ENCODE results near the gene TNNT3. TPM values are rescaled to one million over a fixed set of nuclear protein-coding genes. Genes with fewer than 3 reads are reported as not detected.

The TNNT3 gene
- total RNA-seq (2014; rRNA removed; shearing (Covaris generic)) (not detected in 2 replicates), polyA plus RNA-seq (2016; fragmentation: Nextera tagmentation; extraction: Ambion mirVana) (not detected in 2 replicates)

DNA sequence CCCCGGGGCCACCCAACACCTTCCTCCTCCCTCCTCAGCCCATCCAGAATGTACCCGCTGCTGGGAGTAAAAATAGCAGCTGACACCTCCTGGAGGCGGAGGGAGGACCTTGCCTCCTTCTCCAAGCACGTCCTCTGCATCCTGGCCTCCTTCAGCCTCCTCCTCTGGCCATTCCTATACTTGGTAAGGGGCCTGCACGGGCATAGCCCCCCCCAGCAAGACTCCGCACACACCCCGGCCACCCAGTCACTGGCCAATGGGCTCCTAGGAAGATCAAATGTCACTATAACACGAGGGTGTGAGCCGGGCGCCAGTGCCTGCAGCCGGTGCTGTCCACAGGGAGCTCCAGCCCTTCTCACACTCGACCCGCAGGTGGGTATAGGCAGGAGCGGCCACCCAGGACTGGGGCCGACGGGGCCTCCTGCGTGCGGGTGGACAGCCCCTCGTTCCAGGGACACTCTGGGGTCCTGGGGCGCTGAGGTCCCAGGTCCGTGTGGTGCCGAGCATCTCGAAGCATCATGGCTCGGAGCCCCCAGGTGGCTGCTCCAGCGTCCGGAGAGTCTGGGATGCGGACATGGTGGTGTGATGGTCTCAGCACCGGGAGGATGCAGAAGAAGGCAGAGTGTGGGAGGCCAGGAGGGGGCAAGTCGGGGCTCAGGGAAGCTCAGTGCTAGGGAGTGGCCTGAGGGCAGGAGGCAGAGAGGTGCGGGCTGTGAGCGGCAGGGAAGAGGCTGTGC is at the start of gene TNNT3:
Gene TNNT3, plus strand, starts transcription at position 313 of the 737 bp plus-strand sequence. CDS start 3,172 bp downstream, outside the sequence.
- H3K9me2 ChIP-seq (ENCODE audit: insufficient read depth), result no peaks in the 10 kb centered on the region
- H3K9me3 ChIP-seq (ENCODE audit: low read depth), result no peaks in the 10 kb centered on the region
- no peaks in the 10 kb centered on the region for H4K20me1 ChIP-seq (ENCODE audit: insufficient read depth)
- H3K79me2 ChIP-seq (ENCODE audit: insufficient read depth), result no peaks in the 10 kb centered on the region
- no peak within 1 kb of the TSS for H2AFZ ChIP-seq
- 0 out of 2 replicates have a peak, but pooled peaks cover 3% of the 10 kb centered on the region for H3K27me3 ChIP-seq (replicated peaks; ENCODE audit: insufficient read depth)
- TF ChIP-seq EZH2 (IDR thresholded peaks at IDR 0.05; ENCODE audit: insufficient read depth, poor library complexity, severe bottlenecking) (no peak), EZH2phosphoT487 (IDR thresholded peaks at IDR 0.05; ENCODE audit: insufficient read depth, low read depth) (no peak)
- peak; percentile 16 for DNase-seq
- no peaks in the 10 kb centered on the region for H3K36me3 ChIP-seq (ENCODE audit: low read depth)
- in situ Hi-C loops (cut with MboI), result no loop called here
- WGBS, 2 experiments (ENCODE audit: low coverage in 1 of 2, low lambda C conversion rate in 2 of 2, missing lambda C conversion rate in 2 of 2), result 61% methylated on average over 28 to 31 of the region's 31 CpGs
- no peak within 1 kb of the TSS for H3K9ac ChIP-seq
- H3K27ac ChIP-seq, result no peak within 1 kb of the TSS
- no peak within 1 kb of the TSS for H3K4me3 ChIP-seq
- H3K4me2 ChIP-seq (ENCODE audit: unreplicated experiment), result no peak within 1 kb of the TSS
- H3K4me1 ChIP-seq (ENCODE audit: insufficient read depth), result no peaks in the 10 kb centered on the region
- H3F3A ChIP-seq (ENCODE audit: insufficient read depth), result no peaks in the 10 kb centered on the region

DNA sequence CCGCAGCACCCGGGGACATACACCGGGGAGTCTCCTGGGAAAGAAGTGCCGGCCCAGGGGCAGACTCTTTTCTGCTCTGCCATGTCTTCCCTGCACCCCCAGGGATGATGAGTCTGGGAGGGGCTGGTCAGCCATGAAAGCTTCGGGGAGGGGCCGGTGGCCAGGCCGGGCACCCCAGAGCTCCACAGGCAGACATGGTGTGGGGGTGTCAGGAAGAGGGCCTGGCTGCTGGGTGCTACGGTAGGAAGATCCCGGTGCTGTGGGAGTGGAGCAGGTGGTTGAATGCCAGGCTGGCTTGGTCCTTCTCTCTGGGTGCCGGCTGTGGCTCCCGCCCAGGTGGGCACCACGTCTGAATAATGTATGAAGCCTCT is 49.2 kb upstream of the TNNT3 start:
- H3K9ac ChIP-seq, result no peak overlapping the region
- H3K9me2 ChIP-seq (ENCODE audit: insufficient read depth), result no peaks in the 10 kb centered on the region
- H3F3A ChIP-seq (ENCODE audit: insufficient read depth), result no peaks in the 10 kb centered on the region
- H3K4me2 ChIP-seq (ENCODE audit: unreplicated experiment), result no peak overlapping the region
- H3K36me3 ChIP-seq (ENCODE audit: low read depth), result no peaks in the 10 kb centered on the region
- H3K9me3 ChIP-seq (ENCODE audit: low read depth), result no peaks in the 10 kb centered on the region
- H3K27me3 ChIP-seq (replicated peaks; ENCODE audit: insufficient read depth), result peaks cover 34% of the 10 kb centered on the region
- H3K27ac ChIP-seq, result no peak overlapping the region
- TF ChIP-seq EZH2phosphoT487 (IDR thresholded peaks at IDR 0.05; ENCODE audit: insufficient read depth, low read depth) (no peak), EZH2 (IDR thresholded peaks at IDR 0.05; ENCODE audit: insufficient read depth, poor library complexity, severe bottlenecking) (no peak)
- H2AFZ ChIP-seq, result no peak overlapping the region
- H3K79me2 ChIP-seq (ENCODE audit: insufficient read depth), result no peaks in the 10 kb centered on the region
- WGBS, 2 experiments (ENCODE audit: low coverage in 1 of 2, low lambda C conversion rate in 2 of 2, missing lambda C conversion rate in 2 of 2), result 2% methylated on average over 12 of the region's 12 CpGs
- in situ Hi-C loops (cut with MboI), result loop anchor here (25.0 kb wide), 1 partner anchor 292 kb away; the partner anchor contains the start of genes INS and TH
- H4K20me1 ChIP-seq (ENCODE audit: insufficient read depth), result no peaks in the 10 kb centered on the region
- DNase-seq, result no peak
- H3K4me3 ChIP-seq, result no peak overlapping the region
- H3K4me1 ChIP-seq (ENCODE audit: insufficient read depth), result no peaks in the 10 kb centered on the region

DNA sequence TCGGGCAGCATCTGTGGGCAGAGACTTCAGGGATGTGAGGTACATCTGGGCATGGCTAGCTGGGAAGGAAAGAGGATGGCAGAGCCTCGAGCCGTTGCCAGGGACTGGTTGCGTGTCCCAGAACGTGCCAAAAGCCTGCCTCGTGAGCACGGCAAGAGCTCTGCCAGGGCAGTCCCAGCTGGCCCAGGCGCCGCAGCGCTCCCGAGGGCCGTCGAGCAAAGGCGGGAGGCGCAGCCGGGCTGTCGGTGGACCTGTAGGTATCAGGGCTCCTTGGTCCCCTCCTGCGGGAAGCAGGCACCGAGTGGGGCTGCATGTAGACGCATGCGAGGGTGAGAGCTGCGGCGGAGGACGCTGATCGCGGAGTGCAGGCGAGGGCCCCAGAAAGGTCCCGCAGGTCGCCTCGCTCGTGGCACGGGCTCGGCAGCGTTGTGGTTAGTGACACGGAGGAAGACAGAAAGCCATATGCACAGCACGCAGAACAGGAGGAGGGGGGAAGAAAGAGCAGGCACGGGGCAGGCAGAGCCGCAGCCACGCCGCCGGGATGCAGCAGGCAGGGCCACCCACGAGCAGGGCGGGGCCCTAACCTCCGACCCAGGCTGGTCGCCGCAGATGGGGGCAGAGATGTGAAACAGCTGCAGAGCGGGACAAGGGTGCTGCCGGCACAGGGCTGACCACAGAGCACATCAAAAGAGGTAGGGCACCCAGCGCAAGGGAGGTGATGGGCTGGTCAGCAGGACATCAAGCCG is 48.6 kb upstream of the TNNT3 start:
- DNase-seq, result peak; percentile 66
- Histone ChIP-seq H3K4me3 (no peak overlapping the region), H3K9me3 (ENCODE audit: low read depth) (no peaks in the 10 kb centered on the region), H3F3A (ENCODE audit: insufficient read depth) (no peaks in the 10 kb centered on the region), H4K20me1 (ENCODE audit: insufficient read depth) (no peaks in the 10 kb centered on the region), H2AFZ (no peak overlapping the region), H3K4me1 (ENCODE audit: insufficient read depth) (no peaks in the 10 kb centered on the region), H3K36me3 (ENCODE audit: low read depth) (no peaks in the 10 kb centered on the region), H3K27me3 (replicated peaks; ENCODE audit: insufficient read depth) (peaks cover 34% of the 10 kb centered on the region), H3K4me2 (ENCODE audit: unreplicated experiment) (peak overlapping the region; percentile 35), H3K79me2 (ENCODE audit: insufficient read depth) (no peaks in the 10 kb centered on the region), H3K27ac (no peak overlapping the region), H3K9me2 (ENCODE audit: insufficient read depth) (no peaks in the 10 kb centered on the region), H3K9ac (no peak overlapping the region)
- WGBS, 2 experiments (ENCODE audit: low coverage in 1 of 2, low lambda C conversion rate in 2 of 2, missing lambda C conversion rate in 2 of 2), result 6 to 7% methylated on average over 48 to 50 of the region's 50 CpGs
- in situ Hi-C loops (cut with MboI), result loop anchor here (25.0 kb wide), 1 partner anchor 291 kb away; the partner anchor contains the start of genes INS and TH
- no peak for TF ChIP-seq EZH2phosphoT487 (IDR thresholded peaks at IDR 0.05; ENCODE audit: insufficient read depth, low read depth)
- peak; percentile 81 for TF ChIP-seq EZH2 (IDR thresholded peaks at IDR 0.05; ENCODE audit: insufficient read depth, poor library complexity, severe bottlenecking)

DNA sequence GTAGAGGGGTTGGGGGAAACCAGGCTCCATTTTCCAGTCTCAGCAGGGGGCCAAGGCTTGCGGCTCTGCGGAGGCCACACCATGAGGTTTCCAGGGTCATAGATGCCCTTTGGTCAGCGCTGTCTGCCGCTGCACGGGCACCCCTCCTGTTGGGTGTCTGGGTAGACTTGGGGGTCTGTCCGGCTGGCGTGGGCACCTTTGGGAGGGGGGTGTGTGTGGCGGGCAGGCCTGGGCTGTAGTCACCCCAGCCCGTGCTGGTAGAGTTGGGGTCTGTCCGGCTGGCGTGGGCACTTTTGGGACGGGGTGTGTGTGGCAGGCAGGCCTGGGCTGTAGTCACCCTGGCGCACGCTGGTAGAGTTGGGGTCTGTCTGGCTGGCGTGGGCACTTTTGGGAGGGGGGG is 48.0 kb upstream of the TNNT3 start:
- H2AFZ ChIP-seq, result no peak overlapping the region
- H3K27me3 ChIP-seq (replicated peaks; ENCODE audit: insufficient read depth), result peaks cover 34% of the 10 kb centered on the region
- 52 to 55% methylated on average over 9 of the region's 15 CpGs for WGBS, 2 experiments (ENCODE audit: low coverage in 1 of 2, low lambda C conversion rate in 2 of 2, missing lambda C conversion rate in 2 of 2)
- H3K4me1 ChIP-seq (ENCODE audit: insufficient read depth), result no peaks in the 10 kb centered on the region
- H3K9me3 ChIP-seq (ENCODE audit: low read depth), result no peaks in the 10 kb centered on the region
- no peak for TF ChIP-seq EZH2phosphoT487 (IDR thresholded peaks at IDR 0.05; ENCODE audit: insufficient read depth, low read depth)
- no peak for TF ChIP-seq EZH2 (IDR thresholded peaks at IDR 0.05; ENCODE audit: insufficient read depth, poor library complexity, severe bottlenecking)
- in situ Hi-C loops (cut with MboI), result loop anchor here (25.0 kb wide), 1 partner anchor 291 kb away; the partner anchor contains the start of genes INS and TH
- H3K36me3 ChIP-seq (ENCODE audit: low read depth), result no peaks in the 10 kb centered on the region
- H3K9me2 ChIP-seq (ENCODE audit: insufficient read depth), result no peaks in the 10 kb centered on the region
- H3K9ac ChIP-seq, result no peak overlapping the region
- no peaks in the 10 kb centered on the region for H3K79me2 ChIP-seq (ENCODE audit: insufficient read depth)
- no peaks in the 10 kb centered on the region for H3F3A ChIP-seq (ENCODE audit: insufficient read depth)
- DNase-seq, result no peak
- H3K4me2 ChIP-seq (ENCODE audit: unreplicated experiment), result no peak overlapping the region
- no peak overlapping the region for H3K27ac ChIP-seq
- no peak overlapping the region for H3K4me3 ChIP-seq
- H4K20me1 ChIP-seq (ENCODE audit: insufficient read depth), result no peaks in the 10 kb centered on the region
